Peyer's patch (tissue), 4 donors: ENCODE results near the gene ELAVL4. TPM values are rescaled to one million over a fixed set of nuclear protein-coding genes. Genes with fewer than 3 reads are reported as not detected.

Experiments
- DNase-seq, 3 donors: peaks; one replicate each; pipeline ENCODE4 v3.0.0-alpha.2; 2017 to 2019
- H3K27ac ChIP-seq, 4 donors: fragments of 200-600 bp; sonication (generic); one replicate each; pipeline ENCODE4 v1.5.1; 2016 to 2019
- H3K27me3 ChIP-seq, 2 donors: fragments of 200-600 bp; sonication (generic); one replicate each; pipeline ENCODE4 v1.5.1; 2019
- H3K36me3 ChIP-seq, 3 donors: fragments of 200-600 bp; sonication (generic); one replicate each; pipeline ENCODE4 v1.5.1; 2016 to 2019
- H3K4me1 ChIP-seq, 4 donors: fragments of 200-600 bp; sonication (generic); one replicate each; pipeline ENCODE4 v1.5.1; 2016 to 2019
- H3K4me3 ChIP-seq, 4 donors: fragments of 200-600 bp; sonication (generic); 1 replicate in 3 of 4; 2 replicates in 1 of 4; pipeline ENCODE4 v1.5.1; 2016 to 2019; ENCODE audit warnings: mild to moderate bottlenecking in 1 of 4
- H3K9me3 ChIP-seq, 4 donors: fragments of 200-600 bp; sonication (generic); one replicate each; pipeline ENCODE4 v1.5.1; 2016 to 2019; ENCODE audit warnings: mild to moderate bottlenecking in 1 of 4
- CTCF ChIP-seq, 6 experiments: fragments of 450-650 bp in 4 of 6; fragments of 200-600 bp in 2 of 6; sonication (generic) in 1 of 6; IDR thresholded peaks; one replicate each; pipeline ENCODE4 v1.5.1; 2017 to 2019; ENCODE audit warnings: antibody characterized with exemption in 6 of 6, mild to moderate bottlenecking in 3 of 6, moderate library complexity in 1 of 6
- POLR2A ChIP-seq, 2 donors: fragments of 450-650 bp; IDR thresholded peaks; one replicate each; pipeline ENCODE4 v1.5.1; 2017; ENCODE audit warnings: antibody characterized with exemption in 2 of 2, mild to moderate bottlenecking in 2 of 2, moderate library complexity in 2 of 2
- total RNA-seq, 4 donors: library from RNA; depleted of rRNA; stranded (reverse); fragments of >200 nt; gene quantifications; one replicate each; pipeline ENCODE4 v1.1.0, GENCODE V29; 2016

The ELAVL4 gene
- total RNA-seq, 4 donors from 2014 or later: 0.18 to 5.5 (median 2.6) TPM

DNA sequence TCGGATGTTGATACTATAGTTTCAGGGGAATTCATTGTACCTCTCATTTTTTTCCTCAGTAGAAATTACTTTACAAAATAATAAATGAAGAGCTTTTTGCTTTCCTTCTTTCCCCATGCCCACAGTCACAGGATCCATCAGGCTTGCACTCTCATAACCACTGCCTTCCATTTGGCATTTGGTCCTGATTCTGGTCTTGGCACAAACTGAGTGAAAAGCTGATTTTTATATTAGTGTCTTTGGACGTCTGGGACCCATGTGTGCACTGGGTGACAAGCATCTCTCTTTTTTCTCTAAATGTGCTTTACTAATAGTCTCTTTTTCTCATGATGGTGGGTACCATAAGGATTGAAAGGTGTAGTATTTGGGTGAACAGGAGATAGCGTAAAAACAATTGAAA is 2.8 kb downstream of the ELAVL4 start:
- Histone ChIP-seq H3K27ac (no peak overlapping the region), H3K4me1 (no peaks in the 10 kb centered on the region), H3K4me3 (no peak overlapping the region), H3K27me3 (no peaks in the 10 kb centered on the region), H3K9me3 (no peaks in the 10 kb centered on the region), H3K36me3 (no peaks in the 10 kb centered on the region)
- no peak for DNase-seq
- no peak for TF ChIP-seq POLR2A (IDR thresholded peaks at IDR 0.05)
- TF ChIP-seq CTCF (IDR thresholded peaks at IDR 0.05): no peak

- H3K27me3 ChIP-seq: no peaks in the 10 kb centered on the region
- no peak for DNase-seq
Measured at GRCh38 chr1:50112193-50112592, 3.5 kb downstream of the ELAVL4 start.

GRCh38 chr1:50123071-50123470 is 14.4 kb downstream of the ELAVL4 start:
- no peak for DNase-seq
- Histone ChIP-seq H3K27ac (no peak overlapping the region), H3K9me3 (no peaks in the 10 kb centered on the region), H3K36me3 (no peaks in the 10 kb centered on the region), H3K4me3 (no peak overlapping the region), H3K27me3 (no peaks in the 10 kb centered on the region), H3K4me1 (no peaks in the 10 kb centered on the region)
- no peak for TF ChIP-seq POLR2A (IDR thresholded peaks at IDR 0.05)
- TF ChIP-seq CTCF (IDR thresholded peaks at IDR 0.05): no peak

More at GRCh38 chr1:50112193-50112592, 3.5 kb downstream of the ELAVL4 start:
- TF ChIP-seq CTCF (IDR thresholded peaks at IDR 0.05) (no peak), POLR2A (IDR thresholded peaks at IDR 0.05) (no peak)
- Histone ChIP-seq H3K27ac (no peak overlapping the region), H3K36me3 (no peaks in the 10 kb centered on the region), H3K4me1 (no peaks in the 10 kb centered on the region), H3K9me3 (no peaks in the 10 kb centered on the region), H3K4me3 (no peak overlapping the region)

DNA sequence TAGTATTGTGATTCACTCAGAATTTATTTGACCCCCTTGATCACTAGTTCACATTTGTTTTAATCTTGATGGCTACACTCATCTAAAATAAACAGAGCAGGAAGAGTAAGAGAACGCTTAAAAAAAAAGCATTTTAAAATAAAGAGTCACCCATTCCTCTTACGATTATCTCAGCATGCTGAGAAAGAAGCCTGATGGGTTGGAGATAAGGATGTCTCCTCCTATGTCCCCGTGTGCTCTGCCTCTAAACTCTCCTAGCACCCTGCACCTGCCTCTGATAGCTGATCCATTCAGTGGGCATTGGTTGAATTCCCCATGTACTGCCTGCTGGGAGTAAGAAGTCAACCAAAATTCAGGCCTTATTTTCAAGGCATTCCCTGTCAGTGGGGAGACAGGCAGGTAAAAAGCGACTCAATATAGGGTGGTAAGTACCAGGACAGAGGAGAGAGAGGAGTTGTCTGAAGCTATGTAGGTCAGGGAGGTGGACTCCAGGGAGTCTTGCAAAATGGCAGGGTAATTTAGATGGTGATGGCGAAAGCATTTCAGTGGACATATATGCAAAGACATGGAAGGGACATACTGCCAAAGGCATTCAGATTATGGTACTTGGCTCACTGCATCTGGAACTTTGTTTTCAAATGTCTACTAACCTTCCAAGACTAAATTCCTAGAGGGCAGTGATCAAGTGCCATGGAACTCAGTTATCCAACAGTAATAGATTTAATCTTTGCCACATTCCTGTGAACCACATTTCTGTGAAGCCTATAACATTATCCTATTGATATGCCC is 18.4 kb downstream of the ELAVL4 start:
- H3K27me3 ChIP-seq: no peaks in the 10 kb centered on the region
- no peak for DNase-seq

GRCh38 chr1:50129201-50129600 is 20.5 kb downstream of the ELAVL4 start:
- Histone ChIP-seq H3K4me3 (no peak overlapping the region), H3K36me3 (no peaks in the 10 kb centered on the region), H3K27me3 (no peaks in the 10 kb centered on the region), H3K27ac (no peak overlapping the region), H3K9me3 (no peaks in the 10 kb centered on the region), H3K4me1 (no peaks in the 10 kb centered on the region)
- no peak for TF ChIP-seq CTCF (IDR thresholded peaks at IDR 0.05)
- no peak for TF ChIP-seq POLR2A (IDR thresholded peaks at IDR 0.05)
- DNase-seq: no peak

More for the DNA sequence above, 18.4 kb downstream of the ELAVL4 start:
- Histone ChIP-seq H3K9me3 (no peaks in the 10 kb centered on the region), H3K27ac (no peak overlapping the region), H3K4me3 (no peak overlapping the region), H3K36me3 (no peaks in the 10 kb centered on the region), H3K4me1 (no peaks in the 10 kb centered on the region)
- TF ChIP-seq POLR2A (IDR thresholded peaks at IDR 0.05) (no peak), CTCF (IDR thresholded peaks at IDR 0.05) (no peak)
